Measurements from ENCODE around the gene WDR48. TPM values are rescaled to one million over a fixed set of nuclear protein-coding genes. Genes with fewer than 3 reads are reported as not detected.
A peak's percentile ranks its signal among the peaks of the same experiment; 100 is the strongest.

Gene WDR48
- total RNA-seq, 2 experiments from 2014 or later = 38.5 to 39.4 TPM

DNA sequence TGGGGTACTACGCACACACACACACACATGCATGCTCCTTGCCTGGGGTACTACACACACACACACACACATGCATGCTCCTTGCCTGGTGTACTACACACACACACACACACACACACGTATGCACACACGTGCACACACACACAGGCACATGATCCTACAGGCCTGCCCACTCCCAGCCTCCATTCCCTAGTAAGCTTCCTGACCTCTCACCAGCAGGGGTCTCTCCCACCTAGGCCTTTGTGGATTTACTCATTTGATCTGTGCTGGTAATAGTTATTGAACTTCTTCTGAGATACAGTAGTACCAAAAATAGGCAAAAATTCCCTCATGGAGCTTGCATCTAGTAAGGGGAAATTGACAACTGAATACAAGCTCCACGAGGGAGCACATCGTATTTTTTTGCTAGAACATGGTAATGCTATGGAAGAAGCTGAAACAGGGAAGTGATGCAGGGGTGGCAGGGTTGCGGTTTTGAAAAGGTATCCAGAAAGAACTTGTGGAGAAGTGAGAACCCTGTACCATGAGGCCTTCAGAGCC is 74.8 kb downstream of the WDR48 start:
- Mint-ChIP-seq H3K4me1 (peaks cover 25% of the 10 kb centered on the region), H3K36me3 (no peaks in the 10 kb centered on the region), H3K27ac (no peak overlapping the region), H3K9me3 (no peaks in the 10 kb centered on the region), H3K27me3 (peaks cover 22% of the 10 kb centered on the region), H3K4me3 (no peak overlapping the region)
- POLR2A ChIA-PET = interaction anchor here (2.2 to 3.9 kb wide), 2 partner anchors 18 to 162 kb away, joined by 9 to 15 read pairs; partner anchors contain the start of gene TTC21A
- DNase-seq = no peak
- ATAC-seq (ENCODE audit: low read depth) = peak; percentile 55

- peak overlapping the region; percentile 17 for H3K27ac Mint-ChIP-seq
- H3K36me3 Mint-ChIP-seq = no peaks in the 10 kb centered on the region
- H3K4me1 Mint-ChIP-seq = peaks cover 25% of the 10 kb centered on the region
- peaks cover 15% of the 10 kb centered on the region for H3K27me3 Mint-ChIP-seq
- ATAC-seq (ENCODE audit: low read depth) (peak; percentile 32), DNase-seq (peak; percentile 32)
- POLR2A ChIA-PET = interaction anchor here (1.0 to 3.9 kb wide), 4 partner anchors 18 to 161 kb away, joined by 3 to 15 read pairs (median 8); partner anchors contain the start of gene TTC21A
- H3K9me3 Mint-ChIP-seq = no peaks in the 10 kb centered on the region
- peak overlapping the region; percentile 40 for H3K4me3 Mint-ChIP-seq
Measured at GRCh38 chr3:39127269-39127907, 75.6 kb downstream of the WDR48 start.

GRCh38 chr3:39127908-39128304 is 76.1 kb downstream of the WDR48 start:
- Mint-ChIP-seq H3K4me3 (peak overlapping the region; percentile 40), H3K9me3 (no peaks in the 10 kb centered on the region), H3K36me3 (no peaks in the 10 kb centered on the region), H3K4me1 (peaks cover 26% of the 10 kb centered on the region), H3K27ac (peak overlapping the region; percentile 54), H3K27me3 (peaks cover 11% of the 10 kb centered on the region)
- DNase-seq (no peak), ATAC-seq (ENCODE audit: low read depth) (peak; percentile 82)
- POLR2A ChIA-PET = interaction anchor here (1.0 to 3.9 kb wide), 4 partner anchors 18 to 160 kb away, joined by 3 to 15 read pairs (median 8); partner anchors contain the start of gene TTC21A

DNA sequence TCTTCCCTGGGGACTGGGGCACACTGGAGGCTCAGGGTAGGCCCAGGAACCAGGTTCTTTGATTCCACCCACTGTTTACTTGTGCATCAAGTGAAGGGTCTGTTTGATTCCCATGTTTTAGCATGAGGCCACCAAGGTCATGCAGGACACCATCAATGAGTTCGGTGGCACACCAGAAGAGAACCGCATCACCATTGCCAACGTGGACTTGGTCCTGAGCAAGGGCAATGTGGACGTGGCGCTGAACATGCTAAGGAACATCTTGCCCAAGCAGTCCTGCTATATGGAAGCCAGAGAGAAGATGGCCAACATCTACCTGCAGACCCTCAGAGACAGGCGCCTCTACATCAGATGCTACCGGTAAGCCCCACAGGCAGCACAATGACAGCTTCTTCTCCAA is 77.1 kb downstream of the WDR48 start:
- no peak overlapping the region for H3K4me3 Mint-ChIP-seq
- H3K27ac Mint-ChIP-seq = peak overlapping the region; percentile 11

DNA sequence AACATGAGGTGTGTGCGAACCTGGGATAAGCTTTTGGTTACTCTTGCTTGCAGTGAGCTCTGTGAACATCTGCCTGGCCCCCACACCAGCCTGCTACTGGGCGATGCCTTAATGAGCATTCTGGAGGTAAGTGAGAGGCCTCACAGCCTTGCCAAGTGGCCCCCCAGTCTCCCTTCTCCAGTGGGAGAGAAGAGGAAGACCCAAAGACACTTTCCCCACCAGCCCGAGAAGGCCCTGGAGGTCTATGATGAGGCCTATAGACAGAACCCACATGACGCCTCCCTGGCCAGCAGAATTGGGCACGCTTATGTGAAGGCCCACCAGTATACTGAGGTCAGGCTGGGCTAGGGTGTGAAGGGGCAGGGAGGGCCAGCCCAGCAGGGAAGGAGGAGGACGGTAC is 78.2 kb downstream of the WDR48 start:
- H3K4me3 Mint-ChIP-seq = no peak overlapping the region
- H3K4me1 Mint-ChIP-seq = peaks cover 26% of the 10 kb centered on the region
- H3K27me3 Mint-ChIP-seq = peaks cover 4% of the 10 kb centered on the region
- DNase-seq = peak; percentile 19
- no peaks in the 10 kb centered on the region for H3K36me3 Mint-ChIP-seq
- H3K27ac Mint-ChIP-seq = no peak overlapping the region
- ATAC-seq (ENCODE audit: low read depth) = no peak
- POLR2A ChIA-PET = interaction anchor here (1.2 kb wide), 1 partner anchor 16 kb away, joined by 3 read pairs; no protein-coding TSS in a partner anchor
- H3K9me3 Mint-ChIP-seq = no peaks in the 10 kb centered on the region

More for the DNA sequence above, 77.1 kb downstream of the WDR48 start:
- ATAC-seq (ENCODE audit: low read depth) (no peak), DNase-seq (peak; percentile 17)
- Mint-ChIP-seq H3K27me3 (peaks cover 10% of the 10 kb centered on the region), H3K9me3 (no peaks in the 10 kb centered on the region), H3K36me3 (no peaks in the 10 kb centered on the region), H3K4me1 (peaks cover 26% of the 10 kb centered on the region)
- POLR2A ChIA-PET = no interaction called here

DNA sequence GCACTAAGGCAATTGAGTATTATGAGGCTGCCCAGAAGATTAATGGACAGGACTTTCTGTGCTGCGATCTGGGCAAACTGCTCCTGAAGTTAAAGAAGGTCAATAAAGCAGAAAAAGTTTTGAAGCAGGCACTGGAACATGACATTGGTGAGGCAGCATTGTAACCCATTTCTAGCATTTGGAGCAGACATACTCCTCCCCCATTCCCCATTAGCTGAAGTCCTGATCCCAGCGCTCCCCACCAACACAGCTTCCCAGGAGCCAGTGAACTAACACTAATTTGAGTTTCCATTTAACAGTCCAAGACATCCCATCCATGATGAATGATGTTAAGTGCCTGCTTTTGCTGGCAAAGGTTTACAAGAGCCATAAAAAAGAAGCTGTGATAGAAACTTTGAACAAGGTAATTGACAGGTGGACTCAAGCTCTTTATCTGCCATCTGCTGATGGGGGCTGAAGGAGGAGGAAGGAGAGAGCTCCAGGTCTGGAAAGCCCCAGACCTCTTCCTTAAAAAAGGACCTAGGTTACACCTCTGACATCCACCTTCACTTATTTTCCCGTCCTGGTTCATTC is 79.0 kb downstream of the WDR48 start:
- H3K27ac Mint-ChIP-seq = no peak overlapping the region
- POLR2A ChIA-PET = interaction anchor here (1.2 to 1.3 kb wide), 3 partner anchors 15 to 158 kb away, joined by 3 read pairs; no protein-coding TSS in a partner anchor
- ATAC-seq (ENCODE audit: low read depth) = no peak

GRCh38 chr3:39132096-39133092 is 80.6 kb downstream of the WDR48 start:
- no peaks in the 10 kb centered on the region for H3K27me3 Mint-ChIP-seq
- DNase-seq (no peak), ATAC-seq (ENCODE audit: low read depth) (no peak)
- H3K9me3 Mint-ChIP-seq = no peaks in the 10 kb centered on the region
- no peak overlapping the region for H3K27ac Mint-ChIP-seq
- peaks cover 19% of the 10 kb centered on the region for H3K4me1 Mint-ChIP-seq
- H3K36me3 Mint-ChIP-seq = no peaks in the 10 kb centered on the region
- POLR2A ChIA-PET = no interaction called here
- no peak overlapping the region for H3K4me3 Mint-ChIP-seq

More for the DNA sequence above, 79.0 kb downstream of the WDR48 start:
- no peak overlapping the region for H3K4me3 Mint-ChIP-seq
- H3K4me1 Mint-ChIP-seq = peaks cover 26% of the 10 kb centered on the region
- DNase-seq = no peak
- no peaks in the 10 kb centered on the region for H3K9me3 Mint-ChIP-seq
- no peaks in the 10 kb centered on the region for H3K27me3 Mint-ChIP-seq
- no peaks in the 10 kb centered on the region for H3K36me3 Mint-ChIP-seq

DNA sequence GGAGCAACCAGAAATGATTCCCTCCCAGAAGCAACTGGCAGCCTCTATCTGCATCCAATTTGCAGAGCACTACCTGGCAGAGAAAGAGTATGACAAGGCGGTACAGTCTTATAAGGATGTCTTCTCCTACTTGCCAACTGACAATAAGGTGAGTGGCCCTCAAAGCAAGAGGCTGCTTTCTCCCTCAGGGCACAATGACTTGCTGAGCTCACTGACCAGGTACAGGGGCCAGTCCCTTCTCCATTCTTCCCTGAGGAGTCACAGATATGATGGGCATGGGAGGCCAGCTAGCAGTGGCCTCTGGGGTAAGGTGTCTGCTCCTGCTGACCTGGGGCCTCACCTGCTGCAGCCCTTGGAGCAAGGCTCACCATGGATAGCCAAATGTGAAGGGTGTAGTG is 81.3 kb downstream of the WDR48 start:
- POLR2A ChIA-PET = no interaction called here
- no peak overlapping the region for H3K4me3 Mint-ChIP-seq
- peaks cover 3% of the 10 kb centered on the region for H3K36me3 Mint-ChIP-seq
- H3K4me1 Mint-ChIP-seq = peaks cover 12% of the 10 kb centered on the region
- no peak overlapping the region for H3K27ac Mint-ChIP-seq
- no peaks in the 10 kb centered on the region for H3K9me3 Mint-ChIP-seq
- H3K27me3 Mint-ChIP-seq = no peaks in the 10 kb centered on the region
- DNase-seq (no peak), ATAC-seq (ENCODE audit: low read depth) (no peak)

DNA sequence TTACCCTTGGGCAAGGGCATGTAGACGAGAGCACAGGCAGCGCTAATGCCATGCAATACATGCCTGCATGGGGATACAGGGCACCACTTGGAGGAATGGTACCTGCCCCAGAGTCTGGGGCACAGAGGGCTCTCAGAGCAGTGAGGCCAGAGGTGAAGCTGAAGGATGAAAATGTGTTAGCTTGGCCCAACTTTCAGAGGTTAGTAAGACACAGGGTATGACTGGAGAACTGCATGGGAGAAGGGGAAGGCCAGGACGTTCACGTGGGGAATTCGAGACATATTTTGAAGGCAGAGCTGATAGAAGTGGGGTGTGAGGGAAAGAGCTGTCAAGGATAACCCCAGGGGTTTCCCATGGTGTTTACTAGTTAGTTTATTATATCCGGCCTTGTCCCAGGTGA is 82.0 kb downstream of the WDR48 start:
- Mint-ChIP-seq H3K4me1 (peaks cover 9% of the 10 kb centered on the region), H3K27ac (no peak overlapping the region), H3K4me3 (no peak overlapping the region), H3K9me3 (no peaks in the 10 kb centered on the region), H3K36me3 (peaks cover 3% of the 10 kb centered on the region), H3K27me3 (no peaks in the 10 kb centered on the region)
- ATAC-seq (ENCODE audit: low read depth) (no peak), DNase-seq (no peak)
- POLR2A ChIA-PET = no interaction called here

GRCh38 chr3:39134305-39134704 is 82.5 kb downstream of the WDR48 start:
- Mint-ChIP-seq H3K27ac (no peak overlapping the region), H3K4me3 (no peak overlapping the region), H3K9me3 (no peaks in the 10 kb centered on the region), H3K36me3 (peaks cover 3% of the 10 kb centered on the region), H3K4me1 (peaks cover 9% of the 10 kb centered on the region), H3K27me3 (no peaks in the 10 kb centered on the region)
- DNase-seq = no peak
- ATAC-seq (ENCODE audit: low read depth) = no peak
- POLR2A ChIA-PET = no interaction called here

DNA sequence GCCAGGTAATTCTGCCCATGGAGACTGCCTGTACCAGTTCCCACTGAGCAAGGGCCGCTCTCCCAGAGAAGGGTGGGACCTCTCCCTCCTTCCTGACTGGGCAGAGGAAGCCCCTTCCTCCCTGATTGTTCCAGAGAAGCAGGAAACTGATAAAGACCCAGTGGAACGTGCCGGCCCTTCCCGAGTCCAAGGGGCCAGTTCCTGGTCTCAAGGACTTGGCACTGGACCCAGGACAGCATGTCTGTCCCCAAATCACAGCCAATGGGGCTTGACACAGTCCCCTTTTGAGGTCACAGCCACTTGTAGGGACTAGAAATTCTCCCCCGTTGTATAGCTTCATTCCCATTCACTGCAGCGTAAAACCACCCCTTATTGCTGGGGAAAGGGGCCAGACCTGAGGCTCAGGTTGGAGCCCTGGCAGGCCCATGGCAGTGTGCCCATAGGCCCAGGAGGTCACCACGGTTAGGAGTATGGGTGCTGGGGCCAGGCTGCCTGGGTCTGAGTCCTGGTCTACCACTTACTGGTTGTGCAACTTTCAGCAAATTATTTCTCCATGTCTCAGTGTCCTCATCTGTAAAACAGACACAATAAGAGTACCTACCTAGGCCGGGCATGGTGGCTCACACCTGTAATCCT is 83.5 kb downstream of the WDR48 start:
- POLR2A ChIA-PET = no interaction called here
- no peak overlapping the region for H3K27ac Mint-ChIP-seq
- peaks cover 3% of the 10 kb centered on the region for H3K36me3 Mint-ChIP-seq

DNA sequence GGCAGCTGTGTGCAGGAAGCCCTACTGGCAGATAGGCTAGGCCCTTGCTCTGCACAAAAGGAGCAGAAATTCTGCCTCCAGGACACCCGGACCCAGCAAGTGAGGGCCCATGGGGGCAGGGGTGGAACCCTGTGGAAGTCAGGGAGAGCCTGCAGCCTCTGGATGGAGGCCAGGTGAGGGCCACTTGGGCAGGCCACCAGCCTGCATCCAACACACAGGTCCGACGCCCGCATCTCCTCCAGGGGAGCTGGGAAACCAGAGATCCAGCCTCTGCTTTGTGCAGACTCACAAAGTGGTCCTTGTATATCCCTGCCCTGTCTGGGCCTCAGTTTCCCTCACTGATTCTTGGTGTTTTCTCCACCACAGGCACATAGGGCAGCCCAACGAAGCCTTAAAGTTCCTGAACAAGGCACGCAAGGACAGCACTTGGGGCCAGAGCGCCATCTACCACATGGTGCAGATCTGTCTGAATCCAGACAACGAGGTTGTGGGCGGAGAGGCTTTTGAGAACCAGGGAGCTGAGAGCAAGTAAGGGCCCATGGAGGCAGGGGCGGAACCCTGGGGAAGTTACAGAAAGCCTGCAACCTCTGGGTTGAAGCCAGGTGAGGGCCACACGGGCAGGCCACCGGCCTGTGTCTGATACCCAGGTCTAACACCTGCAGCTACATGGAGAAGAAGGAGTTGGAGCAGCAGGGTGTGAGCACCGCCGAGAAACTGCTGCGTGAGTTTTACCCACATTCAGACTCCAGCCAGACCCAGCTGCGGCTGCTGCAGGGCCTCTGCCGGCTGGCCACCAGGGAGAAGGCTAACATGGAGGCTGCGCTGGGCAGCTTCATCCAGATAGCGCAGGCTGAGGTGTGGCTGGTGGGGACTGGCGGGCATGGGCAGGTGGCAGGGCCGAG is 85.0 kb downstream of the WDR48 start:
- ATAC-seq (ENCODE audit: low read depth) = no peak
- no peaks in the 10 kb centered on the region for H3K27me3 Mint-ChIP-seq
- peaks cover 10% of the 10 kb centered on the region for H3K4me1 Mint-ChIP-seq
- peaks cover 8% of the 10 kb centered on the region for H3K36me3 Mint-ChIP-seq
- no peak overlapping the region for H3K4me3 Mint-ChIP-seq
- no peaks in the 10 kb centered on the region for H3K9me3 Mint-ChIP-seq
- POLR2A ChIA-PET = interaction anchor here (1.4 kb wide), 1 partner anchor 10 kb away, joined by 4 read pairs; no protein-coding TSS in a partner anchor
- no peak overlapping the region for H3K27ac Mint-ChIP-seq
- no peak for DNase-seq

More for the DNA sequence above, 83.5 kb downstream of the WDR48 start:
- Mint-ChIP-seq H3K4me1 (peaks cover 9% of the 10 kb centered on the region), H3K9me3 (no peaks in the 10 kb centered on the region), H3K27me3 (no peaks in the 10 kb centered on the region), H3K4me3 (no peak overlapping the region)
- ATAC-seq (ENCODE audit: low read depth) (no peak), DNase-seq (no peak)

Data from activated naive CD8-positive, alpha-beta T cell treated with anti-CD3 and anti-CD28 coated beads, Interleukin-2, amount 10 ng/mL, durations not matched to agents 7 days and 5 days (primary cell).